Hepatocyte (in vitro differentiated cells): ENCODE results near the gene LCN9. TPM values are rescaled to one million over a fixed set of nuclear protein-coding genes. Genes with fewer than 3 reads are reported as not detected.
A peak's percentile ranks its signal among the peaks of the same experiment; 100 is the strongest.

ENCODE experiments used
- DNase-seq: peaks from one replicate; pipeline ENCODE4 v3.0.0-alpha.2; 2016; ENCODE audit warnings: low spot score
- H2AFZ ChIP-seq: fragments of 200-600 bp; sonication (generic); 2 replicates; pipeline ENCODE4 v1.6.0; 2016; ENCODE audit warnings: antibody characterized with exemption, mild to moderate bottlenecking
- H3K27ac ChIP-seq: fragments of 200-600 bp; sonication (generic); 2 replicates; pipeline ENCODE4 v1.5.1; 2016; ENCODE audit warnings: mild to moderate bottlenecking
- H3K27me3 ChIP-seq: fragments of 200-600 bp; sonication (generic); 2 replicates; pipeline ENCODE4 v1.6.1; 2016
- H3K36me3 ChIP-seq: fragments of 200-600 bp; sonication (generic); replicated peaks from 2 replicates; pipeline ENCODE4 v1.5.1; 2016; ENCODE audit warnings: low read depth; ENCODE audit not compliant: insufficient read depth
- H3K4me1 ChIP-seq: fragments of 200-600 bp; sonication (generic); 2 replicates; pipeline ENCODE4 v1.5.1; 2016; ENCODE audit warnings: mild to moderate bottlenecking, moderate library complexity; ENCODE audit not compliant: insufficient read depth
- H3K4me2 ChIP-seq: fragments of 200-600 bp; sonication (generic); 2 replicates; pipeline ENCODE4 v1.6.0; 2016
- H3K4me3 ChIP-seq: fragments of 200-600 bp; sonication (generic); 2 replicates; pipeline ENCODE4 v1.5.1; 2016; ENCODE audit warnings: mild to moderate bottlenecking
- H3K79me2 ChIP-seq: fragments of 200-600 bp; sonication (generic); 2 replicates; pipeline ENCODE4 v1.6.0; 2017; ENCODE audit warnings: mild to moderate bottlenecking
- H3K9me2 ChIP-seq: fragments of 200-600 bp; sonication (generic); replicated peaks from 2 replicates; pipeline ENCODE4 v1.6.0; 2017; ENCODE audit warnings: mild to moderate bottlenecking; ENCODE audit not compliant: insufficient read depth
- H3K9me3 ChIP-seq: fragments of 200-600 bp; sonication (generic); 2 replicates; pipeline ENCODE4 v1.5.1; 2016; ENCODE audit warnings: low read depth, mild to moderate bottlenecking
- H4K20me1 ChIP-seq: fragments of 200-600 bp; sonication (generic); 2 replicates; pipeline ENCODE4 v1.6.0; 2016; ENCODE audit warnings: mild to moderate bottlenecking; ENCODE audit not compliant: insufficient read depth, poor library complexity, severe bottlenecking
- EZH2 ChIP-seq: fragments of 200-600 bp; sonication (generic); IDR thresholded peaks from 2 replicates; pipeline ENCODE4 v1.6.1; 2016; ENCODE audit warnings: antibody characterized with exemption, mild to moderate bottlenecking, borderline replicate concordance
- EZH2phosphoT487 ChIP-seq: fragments of 200-600 bp; sonication (generic); IDR thresholded peaks from one replicate; pipeline ENCODE4 v1.6.1; 2018; ENCODE audit warnings: antibody characterized with exemption, mild to moderate bottlenecking, low read depth, moderate library complexity; ENCODE audit not compliant: unreplicated experiment, severe bottlenecking
- WGBS: methylation state at CpG from one replicate; pipeline ENCODE4 v1.1.6; 2016; ENCODE audit warnings: low lambda C conversion rate; ENCODE audit errors: missing lambda C conversion rate; 5-methylcytosine and 5-hydroxymethylcytosine counted together
- polyA plus RNA-seq: library from polyadenylated mRNA; unstranded; fragments of >200 nt; fragmentation: Nextera tagmentation; extraction: Ambion mirVana; gene quantifications from 2 replicates; pipeline ENCODE4 v1.2.1, GENCODE V29; 2016
- total RNA-seq: library from RNA; depleted of rRNA; stranded (reverse); fragments of >200 nt; gene quantifications from 2 replicates; pipeline ENCODE4 v1.2.3, GENCODE V29; 2014
- TF ChIP-seq, protein P1 (sequence below): fragments of 200-600 bp; sonication (generic); IDR thresholded peaks from 2 replicates; pipeline ENCODE4 v1.5.1; 2016; ENCODE audit warnings: antibody characterized with exemption, mild to moderate bottlenecking; ENCODE audit not compliant: poor library complexity

The LCN9 gene
- total and polyA plus RNA-seq, 2 experiments from 2014 or later, result 2.6 to 13.4 TPM

DNA sequence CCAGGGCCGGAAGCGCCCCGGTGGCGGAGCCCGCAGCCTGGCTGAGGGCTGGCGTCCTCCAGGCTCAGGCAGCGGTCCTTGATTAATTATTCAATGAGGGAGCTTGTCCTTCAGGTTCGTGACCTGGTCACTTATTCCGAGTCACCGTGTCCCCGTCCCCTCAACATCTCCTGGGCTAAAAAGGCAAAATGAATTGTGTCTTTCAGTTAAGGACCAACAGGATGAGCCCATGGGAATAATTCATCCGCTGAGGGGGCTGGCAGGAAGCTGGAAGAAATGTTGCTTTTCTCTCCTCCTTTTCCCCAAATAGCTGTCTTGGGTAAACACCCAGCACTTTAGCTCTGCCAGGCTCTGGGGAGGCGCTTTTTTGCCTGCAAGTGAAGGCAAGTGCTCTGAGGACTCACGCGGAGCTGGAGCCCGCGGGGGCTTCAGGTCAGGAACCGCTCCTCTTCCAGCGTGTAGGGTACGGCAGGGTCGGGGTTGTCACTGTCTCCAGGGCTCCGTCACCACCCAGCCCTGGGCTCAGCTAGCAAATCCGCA is 52.0 kb downstream of the LCN9 start:
- TF ChIP-seq EZH2phosphoT487, result no peak
- TF ChIP-seq, protein P1, sequence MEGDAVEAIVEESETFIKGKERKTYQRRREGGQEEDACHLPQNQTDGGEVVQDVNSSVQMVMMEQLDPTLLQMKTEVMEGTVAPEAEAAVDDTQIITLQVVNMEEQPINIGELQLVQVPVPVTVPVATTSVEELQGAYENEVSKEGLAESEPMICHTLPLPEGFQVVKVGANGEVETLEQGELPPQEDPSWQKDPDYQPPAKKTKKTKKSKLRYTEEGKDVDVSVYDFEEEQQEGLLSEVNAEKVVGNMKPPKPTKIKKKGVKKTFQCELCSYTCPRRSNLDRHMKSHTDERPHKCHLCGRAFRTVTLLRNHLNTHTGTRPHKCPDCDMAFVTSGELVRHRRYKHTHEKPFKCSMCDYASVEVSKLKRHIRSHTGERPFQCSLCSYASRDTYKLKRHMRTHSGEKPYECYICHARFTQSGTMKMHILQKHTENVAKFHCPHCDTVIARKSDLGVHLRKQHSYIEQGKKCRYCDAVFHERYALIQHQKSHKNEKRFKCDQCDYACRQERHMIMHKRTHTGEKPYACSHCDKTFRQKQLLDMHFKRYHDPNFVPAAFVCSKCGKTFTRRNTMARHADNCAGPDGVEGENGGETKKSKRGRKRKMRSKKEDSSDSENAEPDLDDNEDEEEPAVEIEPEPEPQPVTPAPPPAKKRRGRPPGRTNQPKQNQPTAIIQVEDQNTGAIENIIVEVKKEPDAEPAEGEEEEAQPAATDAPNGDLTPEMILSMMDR, result no peak
- no peak for TF ChIP-seq EZH2
- no peaks in the 10 kb centered on the region for H3K9me2 ChIP-seq
- H3K36me3 ChIP-seq, result no peaks in the 10 kb centered on the region
- H3K4me1 ChIP-seq, result no peaks in the 10 kb centered on the region
- H3K27ac ChIP-seq, result no peak overlapping the region
- H2AFZ ChIP-seq, result no peak overlapping the region
- WGBS, result 47% methylated on average over 23 of the region's 23 CpGs
- H3K79me2 ChIP-seq, result no peaks in the 10 kb centered on the region
- H3K27me3 ChIP-seq, result peaks cover 38% of the 10 kb centered on the region
- no peaks in the 10 kb centered on the region for H4K20me1 ChIP-seq
- H3K4me2 ChIP-seq, result peak overlapping the region; percentile 75
- no peak overlapping the region for H3K4me3 ChIP-seq
- no peak for DNase-seq
- no peaks in the 10 kb centered on the region for H3K9me3 ChIP-seq

DNA sequence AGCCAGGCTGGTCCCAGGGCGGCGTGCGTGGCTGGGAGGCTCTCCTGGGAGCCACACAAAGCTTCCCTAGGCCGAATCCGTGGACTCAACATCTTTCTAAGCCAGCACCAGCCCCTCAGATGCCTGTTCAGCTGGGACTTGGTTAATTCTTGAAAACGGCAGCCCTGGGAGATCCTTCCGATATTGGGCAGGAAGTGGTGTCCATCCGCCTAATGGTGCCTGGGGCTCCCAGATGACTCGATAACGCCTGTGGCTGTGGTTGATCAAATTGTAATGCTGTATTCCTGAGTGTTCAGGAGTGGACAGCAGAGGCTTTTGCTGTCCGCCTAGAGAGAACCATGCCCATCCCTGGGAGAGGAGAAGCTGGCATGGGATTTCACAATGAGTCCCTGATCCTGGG is 52.9 kb downstream of the LCN9 start:
- no peaks in the 10 kb centered on the region for H3K36me3 ChIP-seq
- no peaks in the 10 kb centered on the region for H3K9me3 ChIP-seq
- no peak overlapping the region for H2AFZ ChIP-seq
- no peaks in the 10 kb centered on the region for H3K9me2 ChIP-seq
- no peak overlapping the region for H3K4me3 ChIP-seq
- no peak for DNase-seq
- no peak overlapping the region for H3K27ac ChIP-seq
- H4K20me1 ChIP-seq, result no peaks in the 10 kb centered on the region
- WGBS, result 86% methylated on average over 11 of the region's 11 CpGs
- H3K4me2 ChIP-seq, result no peak overlapping the region
- H3K27me3 ChIP-seq, result peaks cover 35% of the 10 kb centered on the region
- no peaks in the 10 kb centered on the region for H3K4me1 ChIP-seq
- no peaks in the 10 kb centered on the region for H3K79me2 ChIP-seq
- TF ChIP-seq, protein P1, result no peak
- TF ChIP-seq EZH2 (no peak), EZH2phosphoT487 (no peak)

Other genes starting within 250 kb of the LCN9 start
- gene PPP1R26, start 183.5 kb upstream of the LCN9 start, total RNA-seq, result 12.5 and 15.6 TPM in 2 replicates
- gene PPP1R26, start 183.5 kb upstream of the LCN9 start, polyA plus RNA-seq, result 9.1 and 15.0 TPM in 2 replicates
- gene MRPS2, start 162.6 kb upstream of the LCN9 start, total RNA-seq, result 22.4 and 28.0 TPM in 2 replicates
- 57.0 and 59.1 TPM in 2 replicates for gene MRPS2, start 162.6 kb upstream of the LCN9 start, polyA plus RNA-seq
- not detected in 2 replicates for gene LCN1, start 141.9 kb upstream of the LCN9 start, total RNA-seq
- 0.63 TPM in 1 of 2 replicates, not detected in the other for gene LCN1, start 141.9 kb upstream of the LCN9 start, polyA plus RNA-seq
- not detected in 2 replicates for gene OBP2A, start 117.2 kb upstream of the LCN9 start, total RNA-seq
- gene OBP2A, start 117.2 kb upstream of the LCN9 start, polyA plus RNA-seq, result not detected in 2 replicates
- not detected in 2 replicates for gene PAEP, start 101.6 kb upstream of the LCN9 start, total RNA-seq
- gene PAEP, start 101.6 kb upstream of the LCN9 start, polyA plus RNA-seq, result 1.8 TPM in 1 of 2 replicates, not detected in the other
- 0.20 TPM in 2 replicates for gene GLT6D1, start 23.8 kb upstream of the LCN9 start, total RNA-seq
- not detected in 2 replicates for gene GLT6D1, start 23.8 kb upstream of the LCN9 start, polyA plus RNA-seq
- not detected in 2 replicates for gene SOHLH1, start 36.2 kb downstream of the LCN9 start, total RNA-seq
- gene SOHLH1, start 36.2 kb downstream of the LCN9 start, polyA plus RNA-seq, result not detected in 2 replicates
- 0.40 TPM in 1 of 2 replicates, not detected in the other for gene KCNT1, start 38.9 kb downstream of the LCN9 start, total RNA-seq
- gene KCNT1, start 38.9 kb downstream of the LCN9 start, polyA plus RNA-seq, result 0.27 TPM in 1 of 2 replicates, not detected in the other
- gene CAMSAP1, start 244.2 kb downstream of the LCN9 start, total RNA-seq, result 15.6 and 18.2 TPM in 2 replicates
- 5.0 and 7.7 TPM in 2 replicates for gene CAMSAP1, start 244.2 kb downstream of the LCN9 start, polyA plus RNA-seq